Mesenteric fat pad (tissue), 1 donor: Measurements from ENCODE around the gene TRIOBP. TPM values are rescaled to one million over a fixed set of nuclear protein-coding genes. Genes with fewer than 3 reads are reported as not detected.

ENCODE experiments used
- DNase-seq: peaks from one replicate; pipeline ENCODE4 v3.0.0-alpha.2; 2020; ENCODE audit warnings: low spot score
- total RNA-seq: library from RNA; stranded (reverse); fragmentation: NEBNext Ultra II Directional; extraction: Animal tissue kit (Norgen Biotek cat#: 25700); gene quantifications from one replicate; pipeline ENCODE4 v1.2.1, GENCODE V29; 2021
- donor health status: DM: yes; HTN: yes; CAD: no.

Gene TRIOBP
- total RNA-seq, 1 donor from 2014 or later, result 91.7 TPM

DNA sequence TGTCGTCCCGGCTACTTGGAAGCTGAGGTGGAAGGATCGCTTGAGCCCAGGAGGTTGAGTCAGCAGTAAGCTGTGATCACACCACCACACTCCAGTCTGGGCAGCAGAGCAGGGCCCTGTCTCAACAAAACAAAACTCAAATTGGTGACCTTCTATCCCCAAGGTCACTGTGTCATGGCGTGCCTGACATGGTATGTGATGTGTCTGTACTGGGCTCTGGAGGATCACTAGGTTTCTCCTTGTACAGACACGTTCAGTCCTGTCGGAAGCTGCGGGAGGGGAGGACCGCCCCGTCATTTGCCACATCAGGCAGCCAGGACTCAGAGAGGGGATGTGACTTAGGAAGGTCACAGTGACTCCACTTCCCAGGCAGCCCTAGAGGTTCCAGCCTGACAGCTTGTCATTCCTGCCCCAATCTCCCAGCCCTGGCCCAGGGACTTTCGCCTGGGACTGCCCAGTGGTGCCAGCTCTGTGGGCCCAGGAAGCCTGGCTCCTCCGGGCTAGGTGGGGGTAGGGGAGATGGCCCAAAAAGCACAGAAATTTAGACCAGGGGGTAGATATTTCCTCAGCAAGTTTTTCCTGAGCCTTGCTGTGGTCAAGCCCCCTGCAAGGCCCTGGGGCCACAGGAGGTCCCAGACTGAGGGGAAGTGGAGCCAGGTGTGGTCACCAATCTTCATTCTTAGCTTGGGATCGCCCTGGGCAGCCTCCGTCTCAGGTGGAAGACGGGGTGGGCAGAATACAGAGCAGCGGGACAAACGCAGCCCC lies 53.2 kb downstream of the TRIOBP start:
- no peak for DNase-seq

DNA sequence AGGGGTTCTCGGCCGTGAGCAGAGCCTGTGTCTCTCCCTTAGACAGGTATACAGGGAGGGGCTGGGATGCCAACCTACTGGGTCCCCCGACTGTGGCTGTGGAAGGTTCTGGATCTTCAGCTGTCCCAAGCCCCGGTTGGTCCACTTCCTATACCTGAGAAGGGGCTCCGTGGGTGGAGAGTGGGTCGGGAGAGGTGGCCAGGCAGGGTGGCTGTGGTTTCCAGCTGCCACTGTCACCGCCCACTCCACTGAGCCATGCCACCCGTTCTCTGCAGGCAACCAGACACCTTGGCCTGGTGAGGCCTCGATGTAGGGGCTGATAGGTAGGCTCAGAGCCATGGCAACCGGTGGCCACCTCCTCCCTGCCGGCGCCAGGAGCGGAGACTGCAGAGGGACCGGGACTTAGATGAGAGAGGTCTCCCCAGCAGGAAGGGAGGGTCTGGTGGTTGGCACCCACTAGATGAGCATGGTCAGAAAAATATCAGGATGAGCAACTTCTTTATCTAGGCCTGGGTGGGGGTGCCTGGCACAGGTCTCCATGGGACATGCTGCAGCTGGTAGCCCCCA lies 53.8 kb downstream of the TRIOBP start:
- DNase-seq, result no peak

DNA sequence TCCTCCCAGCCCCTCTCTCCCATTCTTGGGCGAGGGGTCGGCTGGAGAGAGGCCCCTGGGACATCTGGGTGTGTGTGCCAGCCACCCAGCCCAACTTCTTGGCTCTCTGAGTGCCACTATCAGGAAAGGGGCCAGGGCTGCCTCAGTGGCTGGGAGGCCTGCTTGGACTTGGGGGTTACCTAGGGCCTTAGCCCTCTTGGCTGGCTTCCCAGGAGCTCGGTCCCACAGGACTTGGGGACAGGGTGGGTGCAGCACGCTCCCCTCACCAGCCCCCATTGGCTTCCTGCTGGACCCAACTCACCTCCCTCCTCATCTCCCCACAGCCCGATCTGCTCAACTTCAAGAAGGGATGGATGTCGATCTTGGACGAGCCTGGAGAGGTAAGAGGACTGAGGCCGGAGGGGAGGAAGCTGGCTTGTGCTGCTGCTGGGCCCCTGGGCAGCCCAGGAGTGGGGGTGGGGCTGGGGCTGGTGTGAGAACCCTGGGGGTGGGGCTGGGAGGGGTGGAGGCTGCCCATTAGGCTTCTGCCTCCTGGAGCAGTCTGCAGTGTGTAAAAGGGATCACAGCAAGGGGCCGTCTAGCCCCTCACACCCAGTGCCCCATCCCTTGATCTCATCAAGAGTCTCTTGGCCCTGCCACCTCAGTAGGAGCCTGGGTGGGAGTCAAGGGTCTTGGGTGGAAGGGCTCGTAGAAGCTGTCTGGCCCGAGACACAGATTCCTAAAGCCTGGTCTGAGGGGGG lies 54.8 kb downstream of the TRIOBP start:
- no peak for DNase-seq

DNA sequence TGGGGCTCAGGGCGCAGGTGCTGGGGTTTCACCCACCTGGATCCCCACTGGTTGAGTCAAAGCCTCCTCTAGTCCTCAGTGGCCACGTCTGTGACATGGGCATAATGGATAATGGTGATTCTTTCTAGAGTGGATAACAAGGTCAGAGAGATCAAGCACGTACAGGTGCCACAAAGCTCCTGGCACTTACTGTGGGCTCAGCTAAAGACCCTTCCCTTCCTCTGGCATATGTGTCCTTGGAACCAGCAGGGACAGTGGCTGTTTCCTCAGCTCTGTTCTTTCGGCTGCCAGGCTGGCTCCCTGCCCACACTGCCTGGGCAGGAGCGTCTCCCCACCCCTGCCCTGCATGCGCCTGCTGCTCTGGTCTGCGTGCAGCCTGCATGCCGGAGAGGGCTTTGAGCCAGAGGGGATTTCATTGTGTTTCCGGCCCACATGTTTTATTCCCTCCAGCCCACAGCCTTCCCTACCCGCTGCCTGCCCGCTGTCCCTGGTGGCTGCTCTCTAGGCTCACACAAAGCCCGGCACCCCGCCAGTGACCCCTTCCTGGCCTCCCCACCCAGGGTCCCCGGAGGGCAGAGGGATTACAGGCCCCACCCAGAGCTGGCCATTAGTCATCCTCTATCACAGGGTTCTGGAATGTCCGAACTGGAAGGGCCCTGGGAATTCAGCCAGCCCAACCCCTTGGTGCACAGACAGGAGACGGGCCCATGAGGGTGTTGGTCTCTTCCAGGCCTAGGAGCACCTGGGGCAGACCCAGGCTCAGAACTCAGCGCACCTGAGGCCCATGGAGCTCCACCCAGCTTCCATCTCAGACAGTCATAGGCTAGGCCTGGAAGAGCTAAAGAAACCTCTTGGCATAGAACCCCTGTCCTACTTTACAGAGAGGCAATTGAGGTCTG lies 55.6 kb downstream of the TRIOBP start:
- peak; percentile 96 for DNase-seq

DNA sequence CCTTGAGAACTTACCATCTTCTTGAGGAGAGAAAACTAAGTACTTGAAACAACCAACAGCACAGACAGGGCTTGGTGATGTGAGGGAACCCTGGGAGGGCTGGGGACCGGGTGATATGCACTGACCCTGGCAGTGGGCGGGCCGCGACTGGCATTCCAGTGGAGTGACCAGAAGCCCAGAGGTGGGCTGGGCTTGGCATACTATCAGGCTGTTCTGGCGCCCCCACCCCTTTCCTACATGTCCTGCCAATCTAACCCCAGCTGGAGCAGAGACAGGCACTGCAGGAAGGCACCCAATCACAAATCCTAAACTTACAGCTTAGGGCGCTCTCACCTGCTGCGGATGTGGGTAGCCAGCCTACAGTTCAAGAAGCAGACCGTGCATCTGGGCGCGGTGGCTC lies 56.9 kb downstream of the TRIOBP start:
- no peak for DNase-seq

DNA sequence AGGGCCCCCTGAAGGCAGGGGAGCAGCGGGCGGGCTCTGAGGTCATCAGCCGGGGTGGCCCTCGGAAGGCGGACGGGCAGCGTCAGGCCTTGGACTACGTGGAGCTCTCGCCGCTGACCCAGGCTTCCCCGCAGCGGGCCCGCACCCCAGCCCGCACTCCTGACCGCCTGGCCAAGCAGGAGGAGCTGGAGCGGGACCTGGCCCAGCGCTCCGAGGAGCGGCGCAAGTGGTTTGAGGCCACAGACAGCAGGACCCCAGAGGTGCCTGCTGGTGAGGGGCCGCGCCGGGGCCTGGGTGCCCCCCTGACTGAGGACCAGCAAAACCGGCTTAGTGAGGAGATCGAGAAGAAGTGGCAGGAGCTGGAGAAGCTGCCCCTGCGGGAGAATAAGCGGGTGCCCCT lies 60.8 kb downstream of the TRIOBP start:
- no peak for DNase-seq

DNA sequence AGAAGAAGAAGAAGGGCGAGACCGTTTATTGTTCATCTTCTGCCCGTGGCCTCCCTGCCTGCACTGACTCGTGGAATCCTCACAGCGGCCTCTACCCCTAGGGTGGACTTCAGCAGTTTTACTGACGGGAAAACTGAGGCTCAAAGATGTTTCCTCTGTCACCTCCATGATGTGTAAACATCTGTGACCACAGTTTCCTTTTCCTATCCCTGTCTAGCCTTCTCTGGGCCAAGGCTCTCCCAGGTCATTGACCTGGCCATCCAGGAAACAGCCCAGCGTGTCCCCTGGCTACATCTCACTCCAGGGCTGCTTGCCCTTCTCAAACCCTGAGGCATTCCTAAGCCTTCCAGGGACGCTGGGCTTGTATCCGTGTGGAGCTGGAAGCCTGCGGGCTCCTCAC lies 61.8 kb downstream of the TRIOBP start:
- DNase-seq, result no peak

DNA sequence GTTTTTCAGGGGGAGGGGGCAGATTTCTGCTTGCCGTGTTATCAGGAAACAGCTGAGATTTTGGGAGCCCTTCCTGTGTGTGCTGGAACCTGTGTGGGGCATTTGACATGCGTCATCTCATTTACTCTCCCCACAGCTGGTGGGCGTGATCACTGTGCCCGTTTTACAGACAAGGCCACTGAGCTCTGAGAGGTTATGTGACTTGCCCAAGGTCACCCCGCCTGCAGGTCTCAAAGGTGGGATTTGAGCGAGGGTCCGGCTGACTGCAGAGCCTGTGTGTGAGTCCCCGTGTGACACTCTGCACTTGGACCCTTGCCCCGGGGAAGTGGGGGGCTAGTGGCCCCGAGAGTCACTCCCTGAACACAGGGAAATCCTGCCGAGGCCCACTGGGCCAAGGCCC lies 62.4 kb downstream of the TRIOBP start:
- DNase-seq, result no peak

DNA sequence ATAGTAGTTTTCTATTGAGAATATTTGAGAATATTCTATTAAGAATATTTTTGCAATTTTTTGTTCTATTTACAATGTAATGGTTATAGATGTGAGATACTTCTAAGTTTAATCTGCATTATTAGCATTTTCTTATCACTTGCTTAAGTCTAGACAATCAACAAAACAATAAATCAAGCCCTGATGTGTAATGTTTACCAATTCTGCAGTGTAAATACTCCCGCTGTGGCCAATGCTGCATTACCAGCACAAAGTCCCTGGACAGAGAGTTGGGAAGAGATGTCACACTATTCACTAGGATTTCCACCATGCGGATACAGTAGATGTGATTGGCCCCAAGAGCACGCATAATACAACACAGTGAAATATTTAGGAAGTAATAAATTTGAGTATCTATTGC lies 63.3 kb downstream of the TRIOBP start:
- no peak for DNase-seq

DNA sequence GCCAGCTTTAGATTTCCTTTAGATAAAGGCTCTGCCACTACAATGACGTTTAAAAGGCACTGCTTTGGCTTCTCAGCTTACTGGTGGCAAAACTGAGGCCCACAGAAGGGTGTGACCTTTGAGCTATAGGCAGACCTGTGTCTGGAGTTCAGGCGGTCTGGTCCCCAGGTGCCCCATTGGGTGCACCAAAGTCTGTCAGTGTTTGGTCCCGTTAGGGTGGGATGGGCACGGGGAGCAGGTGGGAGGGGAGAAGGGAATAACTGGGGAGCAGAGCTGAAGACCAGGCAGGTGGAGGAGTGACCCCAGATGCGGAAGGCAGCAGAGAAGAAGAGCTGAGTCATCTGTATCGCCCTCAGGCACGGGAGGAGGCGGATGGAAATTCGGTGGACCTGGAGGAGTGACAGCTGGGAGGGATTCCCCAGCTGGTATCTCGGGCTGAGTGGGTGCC lies 65.6 kb downstream of the TRIOBP start:
- DNase-seq, result no peak

DNA sequence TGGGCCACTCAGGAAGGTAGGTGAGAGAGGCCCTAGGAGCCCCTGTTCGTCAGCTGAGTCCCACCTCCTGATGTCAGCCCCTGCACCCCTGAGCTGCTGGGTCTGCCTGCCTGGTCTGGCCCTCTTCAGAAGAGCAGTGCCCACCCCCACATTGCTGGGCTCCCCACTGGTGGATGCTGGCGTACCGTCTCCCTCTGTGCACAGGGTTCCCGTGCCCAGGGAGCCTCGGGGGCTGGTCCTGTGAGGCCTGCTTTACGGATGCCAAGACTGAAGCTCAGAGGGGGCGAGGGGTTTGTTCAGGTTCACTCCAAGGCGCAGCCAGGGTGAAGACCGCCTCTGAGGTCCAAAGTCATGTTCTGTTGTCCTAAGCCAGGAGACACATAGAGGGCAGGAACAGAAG lies 66.2 kb downstream of the TRIOBP start:
- DNase-seq, result no peak

DNA sequence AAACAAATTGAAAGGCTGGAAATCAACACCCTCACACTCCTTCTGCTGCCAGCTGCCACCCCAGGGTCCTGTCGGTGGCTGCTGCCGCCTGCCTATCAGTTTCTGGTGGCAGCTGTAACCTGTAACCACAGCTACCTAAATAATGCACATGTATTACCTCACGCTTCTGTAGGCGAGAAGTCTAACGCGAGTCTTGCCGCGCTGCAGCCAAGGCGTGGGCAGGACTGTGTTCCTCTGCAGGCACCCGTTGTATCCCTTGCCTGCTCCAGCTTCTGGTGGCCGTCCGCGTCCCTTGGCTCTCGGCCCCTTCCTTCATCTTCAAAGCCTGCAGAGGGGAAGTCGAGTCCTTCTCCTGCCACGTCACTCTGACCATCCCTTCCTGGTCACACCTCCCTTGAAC lies 66.8 kb downstream of the TRIOBP start:
- no peak for DNase-seq

DNA sequence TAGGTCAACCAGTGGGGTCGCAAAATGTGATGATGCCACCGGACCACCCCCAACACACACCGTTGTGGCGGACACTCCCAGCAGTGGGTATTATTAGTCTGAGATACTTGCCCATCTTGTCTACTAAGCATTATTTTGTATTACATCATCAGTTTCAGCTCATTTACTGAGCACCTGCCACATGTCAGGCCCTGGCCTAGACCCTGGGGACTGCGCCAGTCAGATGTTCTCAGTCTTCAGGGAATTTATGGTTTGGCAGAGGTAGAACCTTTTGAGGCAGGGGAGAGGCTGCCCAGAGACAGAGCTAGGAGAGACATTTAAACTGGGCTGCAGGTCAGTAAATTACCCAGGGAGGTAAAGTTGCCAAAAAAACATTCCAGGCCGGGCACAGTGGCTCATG lies 67.8 kb downstream of the TRIOBP start:
- no peak for DNase-seq

DNA sequence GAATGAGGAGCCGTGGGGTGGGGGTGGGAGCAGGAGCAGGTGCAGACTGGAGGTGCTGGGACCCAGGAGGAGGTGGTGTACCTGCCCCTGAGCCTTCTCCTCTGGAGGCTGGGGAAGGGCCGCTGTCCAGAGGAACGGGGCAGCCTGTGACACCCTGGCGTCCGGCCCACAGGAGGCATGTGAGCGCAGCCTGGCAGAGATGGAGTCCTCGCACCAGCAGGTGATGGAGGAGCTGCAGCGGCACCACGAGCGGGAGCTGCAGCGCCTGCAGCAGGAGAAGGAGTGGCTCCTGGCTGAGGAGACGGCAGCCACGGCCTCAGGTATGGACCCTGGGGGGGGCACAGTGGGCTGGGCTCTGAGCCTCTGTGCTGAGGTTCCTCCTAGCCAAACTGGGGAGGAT lies 68.7 kb downstream of the TRIOBP start:
- DNase-seq, result no peak

DNA sequence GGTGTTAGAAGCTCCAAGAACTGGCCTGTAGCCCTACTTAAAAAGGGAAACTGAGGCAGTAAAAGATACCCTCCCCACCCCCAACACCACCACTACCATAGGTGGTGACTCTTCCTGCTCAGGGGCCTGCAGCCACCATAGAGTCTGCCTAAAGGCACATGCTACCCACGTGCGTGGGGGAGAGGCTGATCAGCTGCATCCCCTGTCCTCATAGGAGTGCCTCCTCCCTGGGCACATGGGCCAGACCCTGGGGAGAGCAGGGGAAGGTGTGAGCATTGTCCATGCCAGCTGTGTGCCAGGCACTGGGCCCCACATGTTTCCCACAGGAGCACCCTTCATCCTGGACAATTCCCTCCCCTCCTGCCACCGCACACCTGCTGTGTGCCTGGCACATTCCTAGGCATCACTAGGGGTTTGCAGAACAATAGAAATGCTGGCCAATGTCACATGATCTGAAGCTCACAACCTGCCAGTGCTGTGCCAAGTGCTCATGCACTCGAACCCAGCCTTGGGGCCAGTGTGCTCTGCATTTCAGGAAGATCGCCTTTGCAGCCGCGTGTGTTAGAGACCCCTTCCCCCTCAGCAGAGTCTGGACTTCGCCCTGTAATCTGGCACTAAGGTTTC lies 69.2 kb downstream of the TRIOBP start:
- DNase-seq, result no peak

DNA sequence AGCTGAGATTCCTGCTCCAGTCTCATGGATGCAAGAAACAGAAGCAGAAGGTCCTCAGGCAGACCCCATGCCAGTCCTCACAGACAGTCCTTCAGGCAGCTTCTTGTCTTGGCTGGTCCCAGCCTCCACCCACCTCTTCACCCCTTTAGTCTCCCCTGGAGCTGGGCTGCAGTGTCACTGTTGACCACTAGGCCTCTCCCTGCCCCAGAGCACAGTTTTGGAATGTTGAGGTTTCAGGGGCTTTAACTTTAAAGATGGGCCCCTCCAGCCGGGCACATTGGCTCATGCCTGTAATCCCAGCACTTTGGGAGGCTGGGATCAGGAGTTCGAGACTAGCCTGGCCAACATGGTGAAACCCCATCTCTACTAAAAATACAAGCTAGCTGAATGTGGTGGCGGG lies 71.4 kb downstream of the TRIOBP start:
- no peak for DNase-seq

DNA sequence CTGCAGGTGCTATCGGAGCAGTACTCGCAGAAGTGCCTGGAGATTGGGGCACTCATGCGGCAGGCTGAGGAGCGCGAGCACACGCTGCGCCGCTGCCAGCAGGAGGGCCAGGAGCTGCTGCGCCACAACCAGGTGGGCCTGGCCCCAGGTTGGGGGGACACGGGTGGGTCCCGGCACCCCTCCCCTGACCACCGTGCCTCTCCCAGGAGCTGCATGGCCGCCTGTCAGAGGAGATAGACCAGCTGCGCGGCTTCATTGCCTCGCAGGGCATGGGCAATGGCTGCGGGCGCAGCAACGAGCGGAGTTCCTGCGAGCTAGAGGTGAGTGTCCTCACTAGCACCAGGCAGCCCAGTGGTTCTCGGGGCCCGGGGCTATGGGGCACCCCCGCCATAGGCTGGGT lies 72.2 kb downstream of the TRIOBP start:
- DNase-seq, result no peak

DNA sequence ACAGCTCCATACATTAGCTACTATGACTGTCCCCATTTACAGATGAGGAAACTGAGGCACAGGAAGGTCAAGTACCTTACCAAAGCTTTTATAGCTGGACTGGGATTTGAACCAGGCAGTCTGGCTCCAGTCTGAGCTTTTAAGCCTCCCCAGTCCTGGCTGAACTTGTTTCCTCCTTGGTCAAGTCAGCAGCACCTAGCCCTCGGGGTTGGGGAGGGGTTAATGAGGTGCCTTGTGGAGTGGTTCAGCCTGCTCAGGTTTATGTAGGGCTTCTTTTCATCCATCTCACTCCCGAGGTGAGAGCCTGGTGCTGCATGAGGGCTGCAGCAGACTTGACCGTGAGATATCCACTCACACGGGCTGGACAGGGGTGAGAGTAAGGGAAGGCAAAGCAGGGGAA lies 74.2 kb downstream of the TRIOBP start:
- no peak for DNase-seq

DNA sequence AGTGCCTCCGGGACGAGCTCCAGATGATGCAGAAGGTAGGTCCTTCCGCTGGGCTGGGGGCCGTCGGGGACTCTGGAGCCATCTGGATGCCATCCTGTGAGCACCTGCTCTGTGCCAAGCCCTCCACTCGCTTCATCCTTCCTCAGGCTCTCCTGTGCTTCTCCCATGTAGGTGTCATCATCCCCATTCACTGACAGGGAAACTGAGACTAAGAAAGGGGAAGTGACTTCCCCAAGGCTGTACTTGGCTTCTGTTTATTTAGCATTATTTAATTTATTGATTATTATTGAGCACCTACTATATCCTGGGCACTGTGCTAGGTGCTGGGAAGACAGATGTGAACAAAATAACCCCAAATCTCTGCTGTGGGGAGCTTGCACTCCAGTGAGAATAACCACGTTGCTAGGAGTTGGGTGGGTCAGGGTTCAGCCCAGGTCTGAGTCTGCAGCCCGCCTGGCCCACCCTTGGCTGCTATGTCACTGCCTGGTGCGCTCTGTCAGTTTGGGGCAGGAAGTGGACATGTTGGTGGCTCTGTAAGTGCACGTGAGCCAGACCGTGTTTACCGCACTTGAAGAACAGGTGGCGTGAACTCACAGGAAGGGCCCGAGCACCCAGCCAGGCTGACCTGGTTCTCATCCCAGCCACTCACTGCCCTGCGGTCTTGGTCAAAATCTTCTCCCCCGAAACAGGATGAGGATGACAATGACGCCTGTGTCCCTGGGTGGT lies 75.0 kb downstream of the TRIOBP start:
- DNase-seq, result no peak

DNA sequence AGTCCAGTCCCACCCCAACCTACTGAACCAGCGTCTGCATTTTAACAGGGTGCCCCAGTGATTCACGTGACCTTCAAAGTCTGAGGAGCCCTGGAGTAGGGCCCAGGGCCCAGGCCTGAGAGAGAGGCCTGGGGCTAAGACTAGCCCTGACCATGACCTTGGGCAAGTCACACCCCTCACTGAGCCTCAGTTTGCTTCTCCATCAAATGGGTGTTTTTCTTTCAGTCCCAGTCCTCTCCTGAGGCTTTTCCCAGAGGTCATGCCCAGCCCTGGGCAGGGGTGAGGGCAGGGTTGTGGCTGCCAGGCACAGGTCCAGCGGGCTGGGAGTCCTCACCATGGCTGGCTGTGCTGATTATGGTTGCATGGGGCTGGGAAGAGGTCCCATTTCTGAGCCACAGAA lies 77.9 kb downstream of the TRIOBP start:
- no peak for DNase-seq
